WERI-Rb-1 (cell line): Measurements from ENCODE around the gene MTCL3.

Experiments used
- DNase-seq: peaks from one replicate; pipeline ENCODE4 v3.0.0-alpha.2; 2020
- H3K27ac ChIP-seq: fragments of 250-450 bp; sonication (Bioruptor Pico); 2 replicates; pipeline ENCODE4 v1.5.1; 2020; ENCODE audit warnings: mild to moderate bottlenecking, moderate library complexity
- H3K27me3 ChIP-seq: fragments of 250-450 bp; sonication (Bioruptor Pico); 2 replicates; pipeline ENCODE4 v1.5.1; 2021; ENCODE audit warnings: mild to moderate bottlenecking, low read depth, moderate library complexity; ENCODE audit not compliant: insufficient read depth, severe bottlenecking
- H3K36me3 ChIP-seq: fragments of 250-450 bp; sonication (Bioruptor Pico); 2 replicates; pipeline ENCODE4 v1.5.1; 2020; ENCODE audit warnings: mild to moderate bottlenecking, moderate library complexity
- H3K4me3 ChIP-seq: 2 replicates; pipeline ENCODE4 v1.5.1; 2011; ENCODE audit warnings: low read depth, mild to moderate bottlenecking, control low read depth, low read length
- H3K9me3 ChIP-seq: fragments of 250-450 bp; sonication (Bioruptor Pico); 2 replicates; pipeline ENCODE4 v1.5.1; 2021; ENCODE audit warnings: mild to moderate bottlenecking, moderate library complexity; ENCODE audit not compliant: severe bottlenecking
- CTCF ChIP-seq: IDR thresholded peaks from 2 replicates; pipeline ENCODE4 v1.5.1; 2011; ENCODE audit warnings: low read depth, mild to moderate bottlenecking, control low read depth, inconsistent platforms, low read length

The MTCL3 gene

GRCh38 chr6:127483399-127484055 is 35.6 kb downstream of the MTCL3 start:
- H3K36me3 ChIP-seq = peaks cover 89% of the 10 kb centered on the region
- no peak for DNase-seq
- no peaks in the 10 kb centered on the region for H3K9me3 ChIP-seq
- H3K27ac ChIP-seq = no peak overlapping the region
- no peaks in the 10 kb centered on the region for H3K27me3 ChIP-seq
- TF ChIP-seq CTCF = no peak
- no peak overlapping the region for H3K4me3 ChIP-seq

- no peak overlapping the region for H3K4me3 ChIP-seq
- DNase-seq = no peak
- no peaks in the 10 kb centered on the region for H3K27me3 ChIP-seq
- no peaks in the 10 kb centered on the region for H3K9me3 ChIP-seq
- H3K36me3 ChIP-seq = peaks cover 94% of the 10 kb centered on the region
- no peak for TF ChIP-seq CTCF
- H3K27ac ChIP-seq = no peak overlapping the region
Measured at GRCh38 chr6:127482325-127482724, 36.8 kb downstream of the MTCL3 start.

DNA sequence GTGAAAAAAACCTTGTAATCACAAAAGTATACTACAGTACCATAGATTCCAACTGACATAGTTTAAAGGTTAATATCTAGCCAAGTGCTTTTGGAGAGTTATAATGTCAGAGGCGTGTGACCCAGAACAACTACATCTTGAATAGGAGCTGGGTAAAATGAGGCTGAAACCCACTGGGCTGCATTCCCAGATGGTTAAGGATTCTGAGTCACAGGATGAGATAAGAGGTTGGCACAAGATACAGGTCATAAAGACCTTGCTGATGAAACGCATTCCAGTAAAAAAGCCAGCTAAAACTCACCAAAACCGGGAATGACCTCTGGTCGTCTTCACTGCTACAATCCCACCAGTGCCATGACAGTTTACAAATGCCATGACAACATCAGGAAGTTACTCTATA is 37.5 kb downstream of the MTCL3 start:
- TF ChIP-seq CTCF = no peak
- DNase-seq = no peak

DNA sequence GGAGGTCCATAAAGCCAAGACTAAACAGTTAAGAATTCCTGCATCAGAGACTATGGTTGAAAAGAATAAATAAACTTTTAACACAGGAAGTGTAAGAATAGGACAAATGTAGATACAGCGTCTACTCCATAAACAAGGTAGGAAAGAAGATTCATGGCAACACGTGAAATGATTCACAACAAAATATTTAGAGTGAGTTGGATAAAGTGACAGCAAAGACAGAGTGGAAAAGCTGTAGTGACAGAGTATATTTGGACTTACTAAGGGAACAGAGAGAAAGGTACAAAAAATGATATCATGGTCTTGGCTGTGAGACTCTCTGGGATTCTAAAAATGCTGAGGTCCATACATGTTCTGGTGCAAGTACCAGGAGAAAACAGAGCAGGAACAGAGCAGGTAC is 38.0 kb downstream of the MTCL3 start:
- Histone ChIP-seq H3K9me3 (no peaks in the 10 kb centered on the region), H3K27ac (no peak overlapping the region), H3K27me3 (no peaks in the 10 kb centered on the region), H3K36me3 (peaks cover 94% of the 10 kb centered on the region), H3K4me3 (no peak overlapping the region)
- no peak for TF ChIP-seq CTCF
- DNase-seq = no peak

More for the DNA sequence above, 37.5 kb downstream of the MTCL3 start:
- no peaks in the 10 kb centered on the region for H3K9me3 ChIP-seq
- H3K36me3 ChIP-seq = peaks cover 94% of the 10 kb centered on the region
- H3K27ac ChIP-seq = no peak overlapping the region
- H3K4me3 ChIP-seq = no peak overlapping the region
- no peaks in the 10 kb centered on the region for H3K27me3 ChIP-seq

DNA sequence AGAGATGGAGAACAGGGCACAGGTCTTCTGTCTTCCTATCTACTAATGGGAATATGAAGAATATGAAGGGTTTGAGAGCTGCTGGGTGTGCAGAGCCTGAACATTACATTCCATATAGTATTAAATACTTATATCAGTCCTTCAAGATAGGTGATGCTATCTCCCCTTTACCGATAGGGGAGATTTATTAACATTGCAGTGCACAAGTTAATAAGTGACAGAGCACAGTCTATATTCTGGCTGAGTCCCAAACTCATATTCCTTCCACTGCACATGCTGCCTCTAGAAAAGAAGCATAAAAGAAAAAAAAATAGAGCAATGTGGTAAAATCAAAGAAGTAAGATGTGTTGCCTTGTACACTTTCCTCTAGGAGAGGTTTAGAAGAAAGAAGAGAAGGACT is 41.5 kb downstream of the MTCL3 start:
- no peaks in the 10 kb centered on the region for H3K9me3 ChIP-seq
- peaks cover 96% of the 10 kb centered on the region for H3K36me3 ChIP-seq
- no peak for DNase-seq
- no peaks in the 10 kb centered on the region for H3K27me3 ChIP-seq
- no peak overlapping the region for H3K27ac ChIP-seq
- TF ChIP-seq CTCF = no peak
- no peak overlapping the region for H3K4me3 ChIP-seq

DNA sequence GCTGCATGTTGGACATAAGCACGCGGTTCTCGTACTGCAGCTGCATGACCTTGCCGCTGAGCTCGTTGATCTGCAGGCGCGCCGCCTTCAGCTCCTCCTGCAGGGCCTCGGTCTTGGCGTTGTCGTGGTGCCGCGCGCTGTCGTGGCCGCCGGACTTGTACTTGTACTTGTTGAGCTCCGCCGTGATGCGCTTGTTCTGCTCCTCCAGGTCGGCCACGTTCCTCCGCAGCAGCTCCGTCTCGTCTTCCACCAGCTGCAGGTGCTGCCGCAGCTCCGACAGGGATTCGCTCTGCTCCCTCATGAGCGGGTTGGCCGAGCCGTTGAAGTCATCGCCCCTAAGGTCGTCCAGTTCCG is 43.3 kb downstream of the MTCL3 start:
- H3K36me3 ChIP-seq = peaks cover 96% of the 10 kb centered on the region
- no peak for DNase-seq
- no peak for TF ChIP-seq CTCF

More for the DNA sequence above, 43.3 kb downstream of the MTCL3 start:
- Histone ChIP-seq H3K27ac (no peak overlapping the region), H3K27me3 (no peaks in the 10 kb centered on the region), H3K9me3 (no peaks in the 10 kb centered on the region), H3K4me3 (no peak overlapping the region)
